GM10266 (cell line): ENCODE results near the gene ZNF667.
A peak's percentile ranks its signal among the peaks of the same experiment; 100 is the strongest.

ENCODE experiments used
- DNase-seq: peaks from one replicate; pipeline ENCODE4 v3.0.0; 2012; ENCODE audit errors: extremely low spot score
- CTCF ChIP-seq: IDR thresholded peaks from 2 replicates; pipeline ENCODE4 v1.5.1; 2012; ENCODE audit warnings: mild to moderate bottlenecking, low read depth; ENCODE audit not compliant: control insufficient read depth, insufficient read depth; ENCODE audit errors: missing control alignments

Gene ZNF667

GRCh38 chr19:56405062-56405461, 72.1 kb downstream of the ZNF667 start:
- DNase-seq: no peak
- no peak for TF ChIP-seq CTCF

GRCh38 chr19:56404705-56405056, 72.5 kb downstream of the ZNF667 start:
- no peak for TF ChIP-seq CTCF

GRCh38 chr19:56403764-56404704, 73.1 kb downstream of the ZNF667 start, which contains the start of gene ZNF583:
Gene ZNF583, plus strand, starts transcription at chr19:56404332. Its CDS starts 2,783 bp downstream, at chr19:56407115.
- TF ChIP-seq CTCF: no peak
- peak; percentile 93 for DNase-seq

More at GRCh38 chr19:56404705-56405056, 72.5 kb downstream of the ZNF667 start:
- DNase-seq: no peak

GRCh38 chr19:56403261-56403660, 73.9 kb downstream of the ZNF667 start:
- no peak for TF ChIP-seq CTCF
- DNase-seq: peak; percentile 30

- no peak for TF ChIP-seq CTCF
- no peak for DNase-seq
Observed at GRCh38 chr19:56400485-56400884, 76.7 kb downstream of the ZNF667 start.

- no peak for TF ChIP-seq CTCF
Observed at GRCh38 chr19:56398809-56399208, 78.3 kb downstream of the ZNF667 start.

GRCh38 chr19:56393119-56394012, 83.8 kb downstream of the ZNF667 start, which contains the start of gene ZNF582:
Gene ZNF582, minus strand, starts transcription at chr19:56393534. Its CDS starts 1,782 bp downstream, at chr19:56391752.
- peak; percentile 86 for DNase-seq
- peak; percentile 70 for TF ChIP-seq CTCF

More at GRCh38 chr19:56398809-56399208, 78.3 kb downstream of the ZNF667 start:
- DNase-seq: no peak
